Endodermal cell (in vitro differentiated cells): ENCODE results near the gene ERC1. TPM values are rescaled to one million over a fixed set of nuclear protein-coding genes. Genes with fewer than 3 reads are reported as not detected.

Source experiments
- DNase-seq: peaks from one replicate; pipeline ENCODE4 v3.0.0-alpha.2; 2017
- H3K27ac ChIP-seq: 2 replicates; pipeline ENCODE4 v1.5.1; 2013; ENCODE audit warnings: mild to moderate bottlenecking, low read depth, low read length, moderate library complexity
- H3K27me3 ChIP-seq: 2 replicates; pipeline ENCODE4 v1.6.1; 2013; ENCODE audit warnings: mild to moderate bottlenecking, low read length, moderate library complexity; ENCODE audit not compliant: insufficient read depth, control insufficient read depth, poor library complexity, severe bottlenecking
- H3K36me3 ChIP-seq: 2 replicates; pipeline ENCODE4 v1.7.0; 2013; ENCODE audit warnings: mild to moderate bottlenecking, low read length, moderate library complexity; ENCODE audit not compliant: control insufficient read depth, insufficient read depth
- H3K4me1 ChIP-seq: one replicate; pipeline ENCODE4 v1.7.0; 2013; ENCODE audit warnings: low read length; ENCODE audit not compliant: control insufficient read depth, insufficient read depth
- H3K4me3 ChIP-seq: 2 replicates; pipeline ENCODE4 v1.5.1; 2013; ENCODE audit warnings: mild to moderate bottlenecking, low read length, moderate library complexity
- H3K9ac ChIP-seq: 2 replicates; pipeline ENCODE4 v1.6.1; 2013; ENCODE audit warnings: mild to moderate bottlenecking, low read length, moderate library complexity; ENCODE audit not compliant: poor library complexity, severe bottlenecking; ENCODE audit errors: extremely low read depth
- H3K9me3 ChIP-seq: 2 replicates; pipeline ENCODE4 v1.6.1; 2013; ENCODE audit warnings: mild to moderate bottlenecking, low read length, moderate library complexity; ENCODE audit not compliant: control insufficient read depth
- H3K27ac Mint-ChIP-seq: 2 replicates; pipeline ENCODE4 v1.8.0; 2020; ENCODE audit warnings: mixed read lengths
- H3K27me3 Mint-ChIP-seq: 2 replicates; pipeline ENCODE4 v1.8.0; 2021; ENCODE audit warnings: mild to moderate bottlenecking, mixed read lengths; ENCODE audit not compliant: insufficient read depth
- H3K36me3 Mint-ChIP-seq: 2 replicates; pipeline ENCODE4 v1.8.0; 2020; ENCODE audit warnings: low read depth, mixed read lengths
- H3K4me1 Mint-ChIP-seq: 2 replicates; pipeline ENCODE4 v1.8.0; 2020; ENCODE audit warnings: mixed read lengths
- H3K4me3 Mint-ChIP-seq: 2 replicates; pipeline ENCODE4 v1.8.0; 2020; ENCODE audit warnings: mild to moderate bottlenecking, moderate library complexity, mixed read lengths
- H3K9me3 Mint-ChIP-seq: 2 replicates; pipeline ENCODE4 v1.8.0; 2020; ENCODE audit warnings: mild to moderate bottlenecking, mixed read lengths
- WGBS, 2 experiments: methylation state at CpG; one replicate each; pipeline versions ENCODE4 v1.1.5 to v1.1.7; 2013; ENCODE audit warnings: missing lambda C conversion rate in 2 of 2, mixed read lengths in 1 of 2; ENCODE audit not compliant: insufficient coverage in 1 of 2, insufficient read length in 1 of 2; 5-methylcytosine and 5-hydroxymethylcytosine counted together
- total RNA-seq, 2 donors: library from RNA; stranded (reverse); fragmentation: NEBNext Ultra II Directional in 1 of 2; extraction: Animal tissue kit (Norgen Biotek cat#: 25700) in 1 of 2; gene quantifications; 2 replicates in 1 of 2; 3 replicates in 1 of 2; pipeline ENCODE4 v1.2.1, GENCODE V29; 2021
- TF ChIP-seq, protein P1 (sequence below): fragments of 200-600 bp; sonication (generic); conservative IDR thresholded peaks from 2 replicates; pipeline ENCODE4 v1.5.0; 2021; ENCODE audit warnings: antibody characterized with exemption, mild to moderate bottlenecking

The ERC1 gene
- total RNA-seq, 2 donors from 2014 or later = 60.6 to 159 TPM

- Histone ChIP-seq H3K36me3 (peaks cover 17% of the 10 kb centered on the region), H3K4me3 (no peak overlapping the region), H3K9me3 (peaks cover 21% of the 10 kb centered on the region), H3K27me3 (peaks cover 20% of the 10 kb centered on the region), H3K4me1 (no peaks in the 10 kb centered on the region), H3K9ac (no peak overlapping the region), H3K27ac (no peak overlapping the region)
- TF ChIP-seq, protein P1, sequence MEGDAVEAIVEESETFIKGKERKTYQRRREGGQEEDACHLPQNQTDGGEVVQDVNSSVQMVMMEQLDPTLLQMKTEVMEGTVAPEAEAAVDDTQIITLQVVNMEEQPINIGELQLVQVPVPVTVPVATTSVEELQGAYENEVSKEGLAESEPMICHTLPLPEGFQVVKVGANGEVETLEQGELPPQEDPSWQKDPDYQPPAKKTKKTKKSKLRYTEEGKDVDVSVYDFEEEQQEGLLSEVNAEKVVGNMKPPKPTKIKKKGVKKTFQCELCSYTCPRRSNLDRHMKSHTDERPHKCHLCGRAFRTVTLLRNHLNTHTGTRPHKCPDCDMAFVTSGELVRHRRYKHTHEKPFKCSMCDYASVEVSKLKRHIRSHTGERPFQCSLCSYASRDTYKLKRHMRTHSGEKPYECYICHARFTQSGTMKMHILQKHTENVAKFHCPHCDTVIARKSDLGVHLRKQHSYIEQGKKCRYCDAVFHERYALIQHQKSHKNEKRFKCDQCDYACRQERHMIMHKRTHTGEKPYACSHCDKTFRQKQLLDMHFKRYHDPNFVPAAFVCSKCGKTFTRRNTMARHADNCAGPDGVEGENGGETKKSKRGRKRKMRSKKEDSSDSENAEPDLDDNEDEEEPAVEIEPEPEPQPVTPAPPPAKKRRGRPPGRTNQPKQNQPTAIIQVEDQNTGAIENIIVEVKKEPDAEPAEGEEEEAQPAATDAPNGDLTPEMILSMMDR = no peak
- WGBS, 2 experiments = 93 to 100% methylated on average over 1 to 2 of the region's 2 CpGs
- Mint-ChIP-seq H3K27me3 (peaks cover 18% of the 10 kb centered on the region), H3K4me1 (peaks cover 16% of the 10 kb centered on the region), H3K4me3 (no peak overlapping the region), H3K27ac (no peak overlapping the region), H3K36me3 (peaks cover 62% of the 10 kb centered on the region), H3K9me3 (peaks cover 18% of the 10 kb centered on the region)
- no peak for DNase-seq
Measured at GRCh38 chr12:1300460-1300859, 309.4 kb downstream of the ERC1 start.

DNA sequence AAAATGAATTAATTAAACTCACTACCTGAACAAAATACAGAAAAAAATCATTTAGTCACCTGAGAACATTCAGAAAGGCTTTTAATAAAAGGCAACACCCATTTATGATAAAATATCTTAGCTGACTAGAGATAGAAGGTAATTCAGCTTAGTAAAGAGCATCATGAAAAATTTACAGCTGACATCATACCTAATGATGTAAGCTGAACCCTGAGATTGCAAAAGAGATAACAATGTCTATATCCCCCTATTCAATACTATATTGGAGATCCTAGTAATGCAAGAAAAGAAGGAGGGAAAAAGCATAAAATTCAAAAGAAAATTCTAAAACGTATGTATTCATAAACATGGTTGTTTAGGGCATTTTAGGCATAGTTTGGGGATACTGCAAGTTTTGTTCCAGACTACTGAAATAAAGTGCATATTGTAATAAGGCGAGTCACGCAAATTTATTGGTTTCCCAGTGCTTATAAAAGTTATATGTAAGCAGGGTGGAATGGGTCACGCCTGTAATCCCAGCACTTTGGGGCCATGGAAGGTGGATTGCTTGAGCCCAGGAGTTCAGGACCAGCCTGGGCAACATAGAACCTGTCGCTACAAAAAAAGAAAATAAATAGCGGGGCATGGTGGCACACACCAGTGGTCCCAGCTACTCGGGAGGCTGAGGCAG is 311.3 kb downstream of the ERC1 start:
- 95 to 96% methylated on average over 7 of the region's 7 CpGs for WGBS, 2 experiments
- Mint-ChIP-seq H3K27ac (no peak overlapping the region), H3K36me3 (peaks cover 49% of the 10 kb centered on the region)

GRCh38 chr12:1305063-1305434 is 314.0 kb downstream of the ERC1 start:
- Histone ChIP-seq H3K9me3 (peaks cover 10% of the 10 kb centered on the region), H3K4me1 (no peaks in the 10 kb centered on the region), H3K4me3 (no peak overlapping the region), H3K36me3 (peaks cover 6% of the 10 kb centered on the region), H3K27ac (no peak overlapping the region), H3K9ac (no peak overlapping the region), H3K27me3 (peaks cover 29% of the 10 kb centered on the region)
- peaks cover 18% of the 10 kb centered on the region for H3K27me3 Mint-ChIP-seq
- H3K9me3 Mint-ChIP-seq = peaks cover 7% of the 10 kb centered on the region
- peaks cover 35% of the 10 kb centered on the region for H3K36me3 Mint-ChIP-seq
- WGBS, 2 experiments = 94 to 100% methylated on average over 2 to 3 of the region's 3 CpGs
- TF ChIP-seq, protein P1 = no peak
- DNase-seq = no peak
- no peak overlapping the region for H3K27ac Mint-ChIP-seq
- H3K4me3 Mint-ChIP-seq = no peak overlapping the region
- peaks cover 34% of the 10 kb centered on the region for H3K4me1 Mint-ChIP-seq

More for the DNA sequence above, 311.3 kb downstream of the ERC1 start:
- Histone ChIP-seq H3K36me3 (peaks cover 17% of the 10 kb centered on the region), H3K9ac (no peak overlapping the region), H3K9me3 (peaks cover 21% of the 10 kb centered on the region), H3K27ac (no peak overlapping the region), H3K27me3 (peaks cover 29% of the 10 kb centered on the region), H3K4me1 (no peaks in the 10 kb centered on the region), H3K4me3 (no peak overlapping the region)
- Mint-ChIP-seq H3K27me3 (peaks cover 18% of the 10 kb centered on the region), H3K4me3 (no peak overlapping the region), H3K4me1 (peaks cover 31% of the 10 kb centered on the region), H3K9me3 (peaks cover 18% of the 10 kb centered on the region)
- no peak for DNase-seq
- TF ChIP-seq, protein P1 = no peak
